ENCODE measurements around the gene FAM228B.
"Not testable (repeated sequence)": the region's sequence is repeated elsewhere in the genome, so short reads cannot be mapped to it uniquely, and the experiment has no call there.

The FAM228B gene

DNA sequence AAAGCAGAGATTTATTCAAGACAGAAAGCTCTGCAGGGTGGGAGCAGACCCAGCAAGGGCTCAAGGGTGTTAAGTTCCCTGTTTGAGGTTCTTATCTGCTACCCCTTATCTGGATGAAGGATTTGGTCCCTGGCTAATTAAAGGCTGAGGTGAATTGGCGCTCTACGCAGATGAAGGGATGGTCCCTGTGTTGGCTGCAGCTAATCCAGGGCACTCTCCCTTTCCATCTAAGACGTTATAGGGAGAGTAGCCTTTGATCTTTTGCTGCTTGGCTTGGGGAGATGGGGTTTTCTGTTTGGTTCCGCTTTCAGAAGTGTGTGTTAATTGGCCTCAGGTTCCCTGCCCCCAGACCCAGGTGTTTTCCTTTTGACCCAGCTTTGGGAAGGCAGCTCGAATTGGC is 68.6 kb downstream of the FAM228B start:
- no peak overlapping the region for H3K27ac ChIP-seq
- TF ChIP-seq, protein P1, sequence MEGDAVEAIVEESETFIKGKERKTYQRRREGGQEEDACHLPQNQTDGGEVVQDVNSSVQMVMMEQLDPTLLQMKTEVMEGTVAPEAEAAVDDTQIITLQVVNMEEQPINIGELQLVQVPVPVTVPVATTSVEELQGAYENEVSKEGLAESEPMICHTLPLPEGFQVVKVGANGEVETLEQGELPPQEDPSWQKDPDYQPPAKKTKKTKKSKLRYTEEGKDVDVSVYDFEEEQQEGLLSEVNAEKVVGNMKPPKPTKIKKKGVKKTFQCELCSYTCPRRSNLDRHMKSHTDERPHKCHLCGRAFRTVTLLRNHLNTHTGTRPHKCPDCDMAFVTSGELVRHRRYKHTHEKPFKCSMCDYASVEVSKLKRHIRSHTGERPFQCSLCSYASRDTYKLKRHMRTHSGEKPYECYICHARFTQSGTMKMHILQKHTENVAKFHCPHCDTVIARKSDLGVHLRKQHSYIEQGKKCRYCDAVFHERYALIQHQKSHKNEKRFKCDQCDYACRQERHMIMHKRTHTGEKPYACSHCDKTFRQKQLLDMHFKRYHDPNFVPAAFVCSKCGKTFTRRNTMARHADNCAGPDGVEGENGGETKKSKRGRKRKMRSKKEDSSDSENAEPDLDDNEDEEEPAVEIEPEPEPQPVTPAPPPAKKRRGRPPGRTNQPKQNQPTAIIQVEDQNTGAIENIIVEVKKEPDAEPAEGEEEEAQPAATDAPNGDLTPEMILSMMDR (conservative IDR thresholded peaks at IDR 0.05): no peak

DNA sequence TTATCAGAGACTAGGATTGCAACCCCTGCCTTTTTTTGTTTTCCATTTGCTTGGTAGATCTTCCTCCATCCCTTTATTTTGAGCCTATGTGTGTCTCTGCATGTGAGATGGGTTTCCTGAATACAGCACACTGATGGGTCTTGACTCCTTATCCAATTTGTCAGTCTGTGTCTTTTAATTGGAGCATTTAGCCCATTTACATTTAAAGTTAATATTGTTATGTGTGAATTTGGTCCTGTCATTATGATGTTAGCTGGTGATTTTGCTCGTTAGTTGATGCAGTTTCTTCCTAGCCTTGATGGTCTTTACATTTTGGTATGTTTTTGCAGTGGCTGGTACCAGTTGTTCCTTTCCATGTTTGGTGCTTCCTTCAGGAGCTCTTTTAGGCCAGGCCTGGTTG is 73.9 kb downstream of the FAM228B start:
- not testable (repeated sequence) for H3K27ac ChIP-seq

DNA sequence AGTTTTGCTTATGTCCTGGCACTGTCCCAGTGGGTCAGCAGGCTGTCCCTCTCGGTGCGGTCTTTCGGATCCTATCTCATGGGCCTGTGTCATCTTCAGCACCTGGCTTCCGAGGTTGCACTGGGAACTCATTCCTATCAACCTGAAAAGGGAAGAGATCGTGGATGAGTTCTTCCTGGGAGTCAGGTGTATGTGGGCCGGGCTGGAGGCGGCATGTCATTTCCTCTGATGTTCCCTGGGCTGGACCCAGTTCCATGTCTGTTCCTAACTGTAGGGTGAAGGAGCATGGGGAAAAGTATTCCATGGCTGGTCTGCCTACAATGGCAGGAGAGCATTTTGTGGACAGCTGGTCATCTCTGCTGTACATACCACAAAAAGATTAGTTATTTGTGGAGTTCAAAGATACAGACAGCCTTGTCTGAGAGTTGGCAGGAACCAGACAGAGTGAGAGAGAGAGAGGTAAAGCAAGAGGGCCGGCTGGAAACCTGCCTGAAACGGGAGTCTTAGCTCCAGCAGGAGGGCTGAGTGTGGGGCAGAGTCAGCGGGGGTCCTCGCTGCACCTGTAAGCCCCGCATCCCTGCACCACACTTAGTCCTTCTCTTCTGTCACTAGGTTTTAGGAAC is 76.8 kb downstream of the FAM228B start:
- TF ChIP-seq, protein P1 (conservative IDR thresholded peaks at IDR 0.05): no peak
- H3K27ac ChIP-seq: no peak overlapping the region

DNA sequence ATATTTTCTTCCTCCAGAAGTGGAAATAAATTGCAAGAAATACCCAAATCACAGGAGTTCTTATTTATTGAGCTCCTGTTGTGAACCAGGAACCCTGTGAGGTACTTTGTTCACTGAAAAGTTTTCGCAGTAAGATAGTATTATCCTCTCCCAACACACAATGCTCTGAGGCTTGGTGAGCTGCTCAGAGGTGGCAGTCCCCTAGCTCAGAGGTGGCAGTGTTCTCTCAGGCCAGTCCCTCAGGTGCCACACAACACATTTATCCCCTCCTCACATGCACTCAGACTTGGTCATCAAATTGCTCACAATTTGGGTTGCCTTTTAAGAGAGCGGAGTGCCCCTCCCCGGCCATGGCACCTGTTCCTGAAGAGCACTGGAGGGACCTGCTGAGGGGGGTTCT is 77.5 kb downstream of the FAM228B start:
- no peak overlapping the region for H3K27ac ChIP-seq
- TF ChIP-seq, protein P1 (conservative IDR thresholded peaks at IDR 0.05): no peak

DNA sequence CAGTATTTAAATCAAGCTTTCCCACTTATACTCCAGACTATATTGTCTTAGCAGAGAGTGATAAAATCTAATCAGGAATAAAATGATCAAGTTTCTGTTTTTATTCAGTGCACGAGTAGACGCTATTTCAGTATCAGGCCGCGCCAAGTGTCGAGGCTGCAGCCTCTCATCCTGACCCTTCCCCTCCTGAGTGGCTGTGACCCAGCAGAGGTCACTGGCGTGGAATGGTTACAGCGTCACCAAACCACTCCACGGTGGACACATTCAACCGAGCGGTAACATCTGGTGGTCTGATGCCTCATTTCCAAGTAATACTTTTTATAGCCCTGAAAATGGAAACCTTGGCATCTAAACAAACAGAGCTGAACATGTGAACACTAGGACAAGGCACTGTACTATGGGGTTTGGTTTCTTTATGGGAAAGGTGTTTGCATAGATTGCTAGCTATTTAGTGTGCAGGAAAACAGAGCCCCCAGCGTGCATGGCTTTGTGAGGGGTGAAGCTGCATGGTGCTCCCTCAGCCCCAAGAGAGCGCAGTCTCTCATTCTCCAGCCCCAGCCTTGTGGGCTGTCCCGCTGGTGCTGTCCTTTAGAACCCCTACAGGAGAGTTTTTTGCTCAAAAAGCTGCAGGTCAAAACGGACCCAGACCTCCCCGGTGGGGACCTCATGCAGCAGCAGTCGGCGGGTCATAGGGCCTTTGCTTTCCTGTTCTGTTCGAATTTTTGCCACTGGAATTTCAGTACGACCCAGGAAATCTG is 79.9 kb downstream of the FAM228B start:
- TF ChIP-seq, protein P1 (conservative IDR thresholded peaks at IDR 0.05): no peak
- H3K27ac ChIP-seq: no peak overlapping the region

DNA sequence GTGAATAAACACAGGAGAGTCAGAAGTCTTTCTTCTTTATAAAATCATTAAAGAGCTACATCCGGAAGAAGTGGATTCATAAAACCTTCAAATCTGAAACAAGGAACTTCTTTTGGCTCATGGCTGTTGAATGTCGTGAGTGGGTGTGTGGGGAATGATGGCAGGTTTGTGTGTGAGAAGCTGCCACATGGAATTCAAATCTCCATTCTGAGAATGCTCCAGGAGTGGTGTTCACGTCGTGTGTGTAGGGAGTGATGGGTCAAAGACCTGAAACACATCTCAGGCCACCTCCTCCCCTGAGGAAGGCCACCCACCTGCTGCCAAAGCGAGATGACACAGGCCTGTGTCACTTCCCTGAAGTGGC is 80.5 kb downstream of the FAM228B start:
- H3K27ac ChIP-seq: no peak overlapping the region
- TF ChIP-seq, protein P1 (conservative IDR thresholded peaks at IDR 0.05): no peak

DNA sequence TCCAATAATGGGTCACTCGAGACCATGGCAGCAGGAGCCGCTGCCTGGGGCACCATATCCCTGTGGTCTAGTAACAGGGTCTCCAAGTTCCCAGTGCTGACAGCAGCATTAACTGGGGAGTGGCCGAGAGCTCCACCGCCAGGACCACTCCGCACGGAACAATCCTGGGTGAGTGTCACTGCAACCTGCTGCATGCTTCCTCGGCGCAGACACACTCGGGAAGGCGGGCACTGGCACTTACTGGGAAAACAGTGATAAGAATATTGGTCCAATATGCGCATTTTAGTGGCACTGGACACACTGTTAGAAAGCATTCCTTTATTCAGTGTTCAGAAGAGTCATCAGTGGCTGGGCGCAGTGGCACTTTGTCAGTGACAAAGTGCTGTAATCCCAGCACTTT is 81.2 kb downstream of the FAM228B start:
- TF ChIP-seq, protein P1 (conservative IDR thresholded peaks at IDR 0.05): no peak
- no peak overlapping the region for H3K27ac ChIP-seq

DNA sequence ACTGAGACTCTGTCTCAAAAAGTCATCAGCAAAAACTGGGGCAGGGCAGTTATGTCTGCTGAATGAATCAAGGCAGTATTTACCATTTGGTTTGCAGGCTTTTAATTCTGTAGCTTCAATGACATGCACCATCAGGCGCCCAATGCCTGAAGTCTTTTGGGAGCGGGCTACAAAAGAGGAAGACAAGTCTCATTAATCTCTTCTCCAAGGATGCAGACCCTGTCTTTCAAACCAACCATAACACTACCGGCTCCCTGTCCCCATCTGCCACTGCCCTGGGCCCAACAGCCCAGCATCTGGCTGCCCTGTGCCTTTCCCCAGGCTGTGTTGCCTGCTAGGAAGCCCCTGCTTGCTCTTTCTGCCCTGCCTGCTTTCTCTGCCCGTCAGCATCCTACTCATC is 81.9 kb downstream of the FAM228B start:
- no peak overlapping the region for H3K27ac ChIP-seq
- TF ChIP-seq, protein P1 (conservative IDR thresholded peaks at IDR 0.05): no peak

All from VCaP (cell line).